Upper lobe of left lung (tissue), 6 donors: Measurements from ENCODE around the gene CHCHD3. TPM values are rescaled to one million over a fixed set of nuclear protein-coding genes. Genes with fewer than 3 reads are reported as not detected.
A peak's percentile ranks its signal among the peaks of the same experiment; 100 is the strongest.

ENCODE experiments used
- ATAC-seq, 2 donors: fragments of 200-7000 bp; cut with Tn5 transposase; one replicate each; pipeline ENCODE4 v1.9.1; 2022; ENCODE audit warnings: mild to moderate bottlenecking in 2 of 2, moderate library complexity in 2 of 2; ENCODE audit not compliant: low FRiP score in 2 of 2
- DNase-seq, 2 donors: peaks; one replicate each; pipeline ENCODE4 v3.0.0-alpha.2; 2019 to 2020
- H3K27ac ChIP-seq, 4 donors: fragments of 200-600 bp; sonication (generic); one replicate each; pipeline ENCODE4 v1.5.1; 2016 to 2019
- H3K27me3 ChIP-seq, 4 donors: fragments of 200-600 bp; sonication (generic); one replicate each; pipeline ENCODE4 v1.5.1; 2017 to 2019
- H3K36me3 ChIP-seq, 4 donors: fragments of 200-600 bp; sonication (generic); one replicate each; pipeline ENCODE4 v1.5.1; 2016 to 2019
- H3K4me1 ChIP-seq, 4 donors: fragments of 200-600 bp; sonication (generic); one replicate each; pipeline ENCODE4 v1.5.1; 2018 to 2019
- H3K4me3 ChIP-seq, 4 donors: fragments of 200-600 bp; sonication (generic); one replicate each; pipeline ENCODE4 v1.5.1; 2017 to 2019; ENCODE audit warnings: mild to moderate bottlenecking in 2 of 4, moderate library complexity in 1 of 4
- H3K9me3 ChIP-seq, 4 donors: fragments of 200-600 bp; sonication (generic); one replicate each; pipeline ENCODE4 v1.5.1; 2018 to 2019
- CTCF ChIP-seq, 6 experiments: fragments of 450-650 bp in 4 of 6; fragments of 200-600 bp in 2 of 6; sonication (generic) in 2 of 6; IDR thresholded peaks; one replicate each; pipeline ENCODE4 v1.5.1; 2016 to 2019; ENCODE audit warnings: antibody characterized with exemption in 6 of 6
- EP300 ChIP-seq, 4 donors: sonication (generic); formaldehyde crosslinking; IDR thresholded peaks; one replicate each; pipeline ENCODE4 v1.5.1; 2017; ENCODE audit warnings: antibody characterized with exemption in 4 of 4, control low read depth in 2 of 4
- POLR2A ChIP-seq, 4 donors: fragments of 450-650 bp; IDR thresholded peaks; one replicate each; pipeline ENCODE4 v1.5.1; 2016 to 2017; ENCODE audit warnings: antibody characterized with exemption in 4 of 4, mild to moderate bottlenecking in 2 of 4
- POLR2AphosphoS5 ChIP-seq, 2 donors: sonication (generic); formaldehyde crosslinking; IDR thresholded peaks; one replicate each; pipeline ENCODE4 v1.5.1; 2017; ENCODE audit warnings: antibody characterized with exemption in 2 of 2
- WGBS, 2 donors: methylation state at CpG; one replicate each; pipeline ENCODE4 v1.1.5; 2017 to 2018; 5-methylcytosine and 5-hydroxymethylcytosine counted together
- total RNA-seq, 6 donors: library from RNA; depleted of rRNA in 4 of 6; stranded (reverse); fragments of >200 nt in 4 of 6; gene quantifications; one replicate each; pipeline versions ENCODE4 v1.1.0 to v1.2.1, GENCODE V29; 2016 to 2021
- donor health status: DM: no; HTN: no; CAD: no; lungs with moderate emphysema.
- donor health status: DM: no; HTN: yes; CAD: no; lungs with severe emphysema.

Gene CHCHD3
- total RNA-seq, 6 donors from 2014 or later: 42.6 to 54.5 (median 48.6) TPM

DNA sequence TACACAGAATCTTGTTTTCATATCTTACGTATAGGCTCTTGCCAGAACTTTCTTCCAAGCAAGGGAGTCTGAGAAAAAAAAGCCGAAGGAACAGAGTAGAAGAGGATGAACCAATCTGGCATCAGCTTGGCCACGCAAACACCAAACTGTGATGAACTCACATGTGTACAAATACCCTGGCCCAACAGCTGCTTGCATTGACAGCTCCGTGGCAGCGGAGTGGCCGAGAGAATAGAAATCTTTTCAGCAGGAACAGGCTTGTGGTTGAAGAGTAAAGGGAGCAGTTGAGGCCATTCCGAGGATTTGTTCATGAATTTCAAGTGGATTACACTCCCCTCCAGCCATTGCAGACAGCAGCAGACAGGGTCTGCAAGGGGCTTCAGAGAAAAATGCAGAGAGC is 331.8 kb downstream of the CHCHD3 start:
- Histone ChIP-seq H3K9me3 (no peaks in the 10 kb centered on the region), H3K36me3 (no peaks in the 10 kb centered on the region), H3K27ac (no peak overlapping the region), H3K4me1 (no peaks in the 10 kb centered on the region), H3K27me3 (no peaks in the 10 kb centered on the region), H3K4me3 (no peak overlapping the region)
- WGBS, 2 donors: 65 to 80% methylated on average over 7 of the region's 7 CpGs
- no peak for TF ChIP-seq POLR2A (IDR thresholded peaks at IDR 0.05)
- TF ChIP-seq EP300 (IDR thresholded peaks at IDR 0.05): no peak
- no peak for TF ChIP-seq CTCF (IDR thresholded peaks at IDR 0.05)
- no peak for TF ChIP-seq POLR2AphosphoS5 (IDR thresholded peaks at IDR 0.05)
- ATAC-seq (no peak), DNase-seq (no peak)

- Histone ChIP-seq H3K27ac (no peak overlapping the region), H3K4me3 (no peak overlapping the region), H3K36me3 (no peaks in the 10 kb centered on the region), H3K27me3 (no peaks in the 10 kb centered on the region), H3K4me1 (no peaks in the 10 kb centered on the region), H3K9me3 (peaks cover 4 to 21% (median 11%) of the 10 kb centered on the region in 4 donors)
- ATAC-seq (no peak), DNase-seq (no peak)
- TF ChIP-seq EP300 (IDR thresholded peaks at IDR 0.05): no peak
- TF ChIP-seq POLR2AphosphoS5 (IDR thresholded peaks at IDR 0.05): no peak
- no peak for TF ChIP-seq POLR2A (IDR thresholded peaks at IDR 0.05)
Observed at GRCh38 chr7:132745510-132745909, 336.4 kb downstream of the CHCHD3 start.

GRCh38 chr7:132743974-132744373 is 337.9 kb downstream of the CHCHD3 start:
- no peak for DNase-seq
- H3K9me3 ChIP-seq: peaks cover 4 to 21% (median 11%) of the 10 kb centered on the region in 4 donors
- 92 to 97% methylated on average over 2 of the region's 2 CpGs for WGBS, 2 donors
- no peak overlapping the region for H3K27ac ChIP-seq
- H3K4me3 ChIP-seq: no peak overlapping the region
- H3K4me1 ChIP-seq: no peaks in the 10 kb centered on the region
- TF ChIP-seq CTCF (IDR thresholded peaks at IDR 0.05) (no peak), POLR2A (IDR thresholded peaks at IDR 0.05) (no peak), EP300 (IDR thresholded peaks at IDR 0.05) (no peak), POLR2AphosphoS5 (IDR thresholded peaks at IDR 0.05) (no peak)
- no peaks in the 10 kb centered on the region for H3K36me3 ChIP-seq
- ATAC-seq: no peak
- H3K27me3 ChIP-seq: no peaks in the 10 kb centered on the region

DNA sequence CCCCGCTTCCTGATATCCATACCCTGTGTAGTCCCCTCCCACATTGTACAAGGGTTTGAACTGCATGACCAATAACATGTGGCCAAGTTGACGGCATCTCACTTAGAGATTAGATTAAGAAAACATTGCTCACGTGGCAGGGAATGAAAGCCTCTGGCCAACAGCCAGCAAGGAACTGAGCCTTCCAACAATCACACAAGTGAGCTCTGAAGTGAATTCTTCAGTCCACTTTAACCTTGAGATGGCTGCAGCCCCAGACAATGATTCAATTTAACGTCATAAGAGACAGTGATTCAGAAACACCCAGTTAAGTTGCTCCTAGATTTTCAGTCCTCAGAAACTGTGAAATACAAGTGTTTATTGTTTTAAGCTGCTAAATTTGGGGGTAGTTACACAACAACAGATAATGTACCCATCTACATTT is 339.7 kb downstream of the CHCHD3 start:
- ATAC-seq: peak; percentile 66 to 80
- no peak overlapping the region for H3K27ac ChIP-seq

GRCh38 chr7:132740176-132740575 is 341.7 kb downstream of the CHCHD3 start:
- H3K27me3 ChIP-seq: no peaks in the 10 kb centered on the region
- H3K4me1 ChIP-seq: no peaks in the 10 kb centered on the region
- H3K36me3 ChIP-seq: no peaks in the 10 kb centered on the region
- WGBS, 2 donors: 74 to 80% methylated on average over 5 of the region's 5 CpGs
- no peak for DNase-seq
- TF ChIP-seq POLR2AphosphoS5 (IDR thresholded peaks at IDR 0.05) (no peak), EP300 (IDR thresholded peaks at IDR 0.05) (no peak)
- no peak for ATAC-seq
- H3K4me3 ChIP-seq: no peak overlapping the region
- peaks cover 4 to 21% (median 11%) of the 10 kb centered on the region in 4 donors for H3K9me3 ChIP-seq
- no peak overlapping the region for H3K27ac ChIP-seq

More for the DNA sequence above, 339.7 kb downstream of the CHCHD3 start:
- peaks cover 4 to 21% (median 11%) of the 10 kb centered on the region in 4 donors for H3K9me3 ChIP-seq
- TF ChIP-seq EP300 (IDR thresholded peaks at IDR 0.05) (peak in 1 of 4 donors; percentile 70), CTCF (IDR thresholded peaks at IDR 0.05) (no peak)
- 45 to 47% methylated on average over 4 of the region's 4 CpGs for WGBS, 2 donors
- H3K4me1 ChIP-seq: no peaks in the 10 kb centered on the region
- no peaks in the 10 kb centered on the region for H3K36me3 ChIP-seq
- H3K27me3 ChIP-seq: no peaks in the 10 kb centered on the region
- DNase-seq: peak in 1 of 2 donors; percentile 75
- H3K4me3 ChIP-seq: no peak overlapping the region

GRCh38 chr7:132739271-132739955 is 342.5 kb downstream of the CHCHD3 start:
- H3K9me3 ChIP-seq: peaks cover 4 to 14% (median 9%) of the 10 kb centered on the region in 4 donors
- peak in 1 of 2 donors; percentile 89 for ATAC-seq

More at GRCh38 chr7:132739271-132739955, 342.5 kb downstream of the CHCHD3 start:
- WGBS, 2 donors: 50 to 52% methylated on average over 5 of the region's 5 CpGs
- H3K27ac ChIP-seq: no peak overlapping the region
- DNase-seq: no peak
- H3K27me3 ChIP-seq: no peaks in the 10 kb centered on the region
- no peaks in the 10 kb centered on the region for H3K4me1 ChIP-seq
- no peak overlapping the region for H3K4me3 ChIP-seq
- TF ChIP-seq POLR2A (IDR thresholded peaks at IDR 0.05) (no peak), CTCF (IDR thresholded peaks at IDR 0.05) (no peak), EP300 (IDR thresholded peaks at IDR 0.05) (no peak), POLR2AphosphoS5 (IDR thresholded peaks at IDR 0.05) (no peak)
- no peaks in the 10 kb centered on the region for H3K36me3 ChIP-seq
